Activated T-cell treated with anti-CD3 and anti-CD28 coated beads for 48 hours (primary cell): Measurements from ENCODE around the gene OXSM.

Experiments used
- DNase-seq: peaks from one replicate; pipeline ENCODE4 v3.0.0-alpha.2; 2020; ENCODE audit warnings: low read depth

OXSM gene

DNA sequence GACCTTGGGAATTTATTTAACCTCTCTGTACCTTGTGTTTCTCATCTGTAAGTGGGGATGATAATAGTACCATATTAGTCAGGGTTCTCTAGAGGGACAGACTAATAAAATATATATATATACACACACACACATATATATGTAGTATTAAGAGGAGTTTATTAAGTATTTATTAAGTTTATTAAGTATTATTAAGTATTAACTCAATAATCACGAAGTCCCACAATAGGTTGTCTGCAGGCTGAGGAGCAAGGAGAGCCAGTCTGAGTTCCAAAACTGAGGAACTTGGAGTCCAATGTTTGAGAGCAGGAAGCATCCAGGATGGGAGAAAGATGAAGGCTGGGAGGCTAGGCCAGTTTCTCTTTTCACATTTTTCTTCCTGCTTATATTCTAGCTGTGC, 14.8 kb downstream of the OXSM start:
- DNase-seq = no peak

DNA sequence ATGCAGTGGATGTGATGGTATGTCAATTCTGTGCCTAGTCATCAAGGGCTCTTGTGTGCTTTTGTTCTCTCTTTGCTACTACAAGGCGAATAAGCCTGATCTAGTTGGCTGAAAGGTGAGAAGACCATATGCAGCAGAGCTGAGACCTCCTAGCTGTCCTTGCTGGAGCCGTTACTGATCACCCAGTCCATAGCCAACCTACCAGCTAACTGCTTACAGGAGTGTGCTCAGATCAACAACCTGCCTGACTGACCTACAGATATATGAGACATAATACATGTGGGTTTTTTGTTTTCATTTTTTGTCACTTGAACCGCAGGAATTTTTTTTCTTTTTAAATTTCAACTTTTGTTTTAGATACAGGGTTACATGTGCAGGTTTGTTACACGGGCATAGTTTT, 22.8 kb downstream of the OXSM start:
- no peak for DNase-seq

DNA sequence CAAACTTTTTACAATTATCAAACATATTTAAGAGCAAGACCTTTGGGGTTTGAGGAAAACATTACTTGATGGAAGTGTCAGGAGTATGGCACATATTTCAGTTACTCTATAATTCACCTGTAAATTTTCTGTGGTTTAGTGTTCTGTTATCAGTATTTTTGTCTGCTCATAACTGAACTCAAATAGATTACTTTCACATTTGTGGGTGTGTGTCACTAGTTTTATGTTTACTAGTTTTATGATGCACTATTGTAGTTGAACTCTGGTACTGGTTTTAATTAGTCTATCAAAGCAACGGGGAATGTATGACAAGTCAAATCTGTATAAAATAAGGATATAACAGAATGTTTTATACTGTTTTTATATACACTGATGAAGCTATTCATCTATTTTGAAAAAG, 27.2 kb downstream of the OXSM start:
- DNase-seq = no peak

DNA sequence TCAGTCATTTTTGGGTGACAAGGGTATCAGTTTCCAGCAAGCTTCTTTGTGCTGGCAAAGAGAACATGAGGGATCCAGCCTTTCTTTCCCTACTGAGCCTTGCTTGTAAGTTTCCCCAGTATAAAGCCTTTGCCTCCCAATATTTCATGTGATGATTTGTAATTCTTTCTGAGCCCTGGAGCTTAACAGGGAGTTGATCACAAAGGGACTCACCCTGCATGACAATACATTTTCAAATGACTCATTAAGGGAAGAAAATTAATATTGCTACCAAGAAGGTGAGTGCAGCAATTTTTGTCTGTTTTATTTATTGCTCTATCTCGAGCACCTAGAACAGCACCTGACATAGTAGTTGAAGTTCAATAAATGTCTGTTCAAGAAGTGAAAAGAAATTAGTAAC, 27.7 kb downstream of the OXSM start:
- DNase-seq = no peak

DNA sequence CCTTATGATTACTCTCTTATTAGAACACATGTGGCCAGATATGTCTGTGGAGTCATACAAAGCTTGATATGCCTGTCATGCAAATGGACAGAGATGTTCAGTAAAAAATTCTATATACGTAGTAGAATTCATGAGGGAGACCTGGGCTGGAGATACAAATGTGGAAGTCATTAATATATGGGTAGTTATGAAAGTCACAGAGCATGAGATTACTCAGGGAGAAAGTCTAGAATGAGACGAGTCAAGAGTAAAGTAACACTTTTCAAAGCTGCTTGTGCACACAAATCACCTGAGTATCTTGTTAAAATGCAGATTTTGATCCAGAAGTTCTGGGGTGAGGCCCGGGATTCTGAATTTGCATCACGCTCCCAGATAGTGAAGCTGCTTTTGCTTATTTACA, 28.4 kb downstream of the OXSM start:
- DNase-seq = no peak

DNA sequence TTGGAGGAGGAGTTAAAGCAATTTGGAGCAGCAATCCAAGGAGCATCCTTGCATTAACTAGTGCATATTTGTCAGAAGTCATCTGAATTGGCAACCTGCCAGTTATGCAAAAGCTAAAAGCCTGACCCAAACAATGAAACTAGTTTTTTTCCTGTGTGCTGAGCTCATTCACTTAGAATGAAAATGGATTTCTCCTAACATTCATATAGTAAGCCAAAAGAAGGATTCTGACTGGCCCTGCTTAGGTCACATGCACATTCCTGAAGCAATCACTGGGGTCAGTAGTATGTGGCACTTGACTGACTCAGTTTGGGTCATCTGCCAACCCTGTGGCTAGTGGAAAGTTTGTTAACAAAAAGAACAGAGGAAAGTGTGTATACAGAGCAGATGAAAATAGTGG, 30.5 kb downstream of the OXSM start:
- DNase-seq = no peak

DNA sequence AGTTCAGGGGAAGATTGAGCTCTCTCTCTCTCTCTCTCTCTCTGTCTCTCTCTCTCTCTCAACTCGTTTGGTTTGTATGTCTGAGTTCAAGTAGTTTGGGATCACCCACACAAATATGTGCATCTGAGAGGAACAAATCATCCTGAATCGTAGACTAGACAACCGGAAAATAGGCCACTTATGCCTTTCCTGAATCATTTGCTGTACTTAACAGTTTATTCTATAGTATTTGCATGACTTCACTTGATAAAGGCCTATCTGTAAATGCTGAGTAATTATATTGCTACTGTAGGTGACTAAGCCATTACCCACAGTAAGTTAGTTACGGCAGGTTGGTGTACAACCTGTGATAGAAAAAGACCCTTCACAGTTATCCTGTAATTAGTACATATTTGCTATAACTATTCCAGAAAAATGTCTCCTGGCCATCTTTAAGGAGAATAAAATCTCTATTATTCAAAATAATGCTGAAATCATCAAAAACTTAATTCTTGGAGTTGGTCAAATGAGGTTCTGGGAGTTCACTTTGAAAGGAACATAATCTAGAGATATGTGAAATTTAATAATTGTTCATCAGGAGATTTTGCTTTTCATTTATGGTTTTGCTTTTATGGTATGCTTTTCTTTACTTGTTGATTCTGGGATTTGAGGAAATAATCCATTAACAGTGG, 31.1 kb downstream of the OXSM start:
- no peak for DNase-seq

DNA sequence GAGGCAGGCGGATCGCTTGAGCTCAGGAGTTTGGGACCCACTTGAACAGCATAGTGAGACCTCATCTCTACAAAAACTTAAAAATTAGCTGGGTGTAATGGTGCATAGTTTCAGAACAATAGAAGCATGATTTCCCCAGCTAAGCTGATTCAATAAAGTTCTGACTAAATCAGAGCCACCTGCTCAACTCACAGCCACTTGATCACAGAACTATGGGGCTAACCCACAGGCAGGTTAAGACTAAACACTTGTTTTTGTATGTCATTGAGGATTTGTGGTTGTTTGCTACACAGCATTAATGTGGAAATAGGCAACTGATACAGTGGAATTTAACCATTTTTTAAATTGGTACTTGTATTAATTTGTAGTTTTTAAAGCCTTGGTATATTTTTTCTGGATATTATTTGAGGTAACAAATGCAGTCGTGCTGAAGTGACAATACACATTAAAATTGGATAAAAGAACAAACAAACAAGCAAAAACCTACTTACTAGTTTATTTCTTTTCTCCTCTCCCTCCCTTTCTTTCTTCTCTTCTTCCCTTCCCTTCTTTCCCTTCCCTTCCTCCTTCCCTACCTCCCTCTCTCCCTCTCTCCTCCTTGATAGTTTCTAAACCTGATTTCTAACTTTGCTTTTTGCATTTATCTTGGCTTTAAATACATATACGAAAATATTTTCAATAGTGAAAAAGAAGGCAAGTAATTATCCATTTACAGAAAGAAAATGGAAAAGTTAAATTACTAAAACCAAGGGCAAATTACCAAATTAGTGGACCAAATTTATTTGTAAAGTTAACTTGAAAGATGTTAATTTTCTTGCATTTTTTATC, 32.1 kb downstream of the OXSM start:
- no peak for DNase-seq

DNA sequence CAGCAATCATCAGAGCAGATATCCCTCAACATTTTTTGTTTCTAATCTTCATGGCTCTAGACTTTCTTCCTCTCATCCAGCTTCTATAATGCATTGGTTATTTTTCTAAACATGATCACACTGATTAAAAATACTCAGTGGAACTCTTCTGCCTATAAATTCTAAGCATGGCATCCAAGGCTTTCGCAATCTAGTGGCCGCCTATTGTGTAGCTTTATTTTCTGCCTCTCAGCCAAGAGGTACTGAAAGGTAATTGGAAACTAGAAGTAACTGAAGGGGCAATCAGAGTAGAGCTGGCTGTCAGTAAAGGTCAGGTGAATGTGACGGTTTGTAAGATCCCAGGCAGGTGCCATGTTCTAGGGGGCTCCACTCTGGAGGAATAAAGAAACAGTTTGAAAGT, 33.4 kb downstream of the OXSM start:
- DNase-seq = no peak

DNA sequence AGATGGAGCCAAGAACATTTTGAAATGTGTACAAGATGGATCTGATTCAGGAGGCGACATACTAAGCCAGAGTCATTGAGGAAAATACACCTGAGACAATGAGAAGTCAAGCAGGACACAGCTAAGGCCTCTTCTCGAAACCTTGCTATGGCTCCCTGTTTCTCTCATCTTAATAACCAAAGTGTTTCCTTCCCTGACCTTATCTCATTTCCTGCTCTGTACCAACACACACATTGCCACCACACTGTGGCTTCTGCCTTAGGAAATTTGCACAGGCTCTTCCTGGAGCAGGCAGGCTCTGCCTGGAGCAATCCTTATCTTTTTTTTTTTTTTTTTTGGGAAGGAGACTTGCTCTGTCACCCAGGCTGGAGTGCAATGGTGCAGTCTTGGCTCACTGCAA, 36.6 kb downstream of the OXSM start:
- DNase-seq = no peak

DNA sequence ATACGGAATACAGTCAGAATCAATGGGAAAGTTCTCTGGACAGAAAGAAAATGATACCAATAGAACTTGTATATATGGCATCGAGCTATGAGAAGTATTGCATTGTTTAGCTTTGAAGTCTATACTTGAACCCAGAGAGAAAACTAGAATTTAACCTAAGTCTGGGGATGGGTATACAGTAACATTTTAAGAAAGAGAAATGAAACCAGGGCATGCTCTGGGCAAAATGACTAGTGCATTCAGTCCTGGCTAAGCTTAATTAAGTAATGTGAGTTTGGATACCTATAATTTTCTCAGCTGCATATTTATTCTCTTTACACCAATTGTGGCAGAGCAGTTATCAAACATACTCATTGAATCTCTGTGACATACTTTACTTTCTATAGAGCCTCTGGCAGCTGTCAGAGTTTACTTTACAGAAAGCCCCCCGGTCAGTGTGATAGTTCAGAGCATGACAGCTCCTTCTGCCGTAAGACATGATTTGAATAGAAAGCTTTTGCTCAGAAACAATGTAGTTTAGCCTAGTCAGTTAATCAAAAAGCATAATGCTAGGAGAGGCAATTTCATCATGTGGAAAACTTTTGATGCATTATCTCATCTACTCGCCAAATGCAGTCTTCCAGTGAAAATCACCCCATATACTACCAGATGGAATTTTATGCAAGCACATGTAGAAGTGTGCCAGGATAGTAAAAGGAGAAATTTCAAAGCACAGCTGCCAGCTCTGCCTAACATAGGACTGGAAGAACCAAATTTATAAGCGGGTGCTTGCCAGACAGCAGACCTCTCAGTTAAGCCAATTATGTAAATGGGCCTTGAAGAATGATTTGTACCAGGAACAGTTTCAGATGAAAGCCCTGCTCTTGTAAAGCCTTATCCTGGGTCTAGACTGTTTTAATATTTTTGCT, 40.7 kb downstream of the OXSM start:
- DNase-seq = no peak

DNA sequence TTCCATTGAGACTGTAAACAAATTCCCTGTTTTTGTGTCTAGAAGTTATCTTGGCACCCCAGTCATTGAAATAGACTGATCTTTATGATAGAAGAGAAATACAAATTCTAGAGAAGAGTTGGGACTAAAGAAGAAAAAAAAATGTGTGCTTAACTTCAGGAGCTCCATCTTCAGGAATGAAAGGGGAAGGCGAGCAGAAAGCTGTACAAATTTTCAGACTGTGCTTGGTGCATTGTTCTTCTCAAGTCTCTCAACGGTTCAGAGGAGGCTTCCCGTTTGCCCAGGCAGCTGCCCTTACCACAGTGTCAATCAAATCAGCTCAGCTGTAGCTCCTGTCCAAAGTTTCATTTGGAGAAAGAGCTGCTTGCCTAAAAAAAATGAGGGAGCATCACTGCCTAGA, 41.7 kb downstream of the OXSM start:
- DNase-seq = no peak

DNA sequence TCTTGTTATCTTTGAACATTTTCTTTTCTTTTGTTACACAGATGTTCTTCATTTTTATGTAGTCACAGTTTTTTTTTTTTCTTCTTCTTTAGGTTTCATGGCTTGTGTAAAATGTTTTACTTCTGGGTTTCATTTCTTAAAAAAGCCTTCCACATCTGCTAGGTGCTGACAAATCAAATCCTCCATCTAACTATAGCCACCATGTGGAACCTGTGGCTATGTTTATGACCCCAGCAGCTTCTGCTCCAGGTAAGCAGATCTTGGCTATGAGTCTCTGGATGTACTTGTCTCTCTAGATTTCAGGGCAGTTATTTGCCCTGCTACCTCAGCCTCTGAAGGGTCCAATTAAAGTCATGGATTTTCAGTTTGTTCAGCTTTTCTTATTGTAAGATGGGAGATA, 44.5 kb downstream of the OXSM start:
- no peak for DNase-seq

DNA sequence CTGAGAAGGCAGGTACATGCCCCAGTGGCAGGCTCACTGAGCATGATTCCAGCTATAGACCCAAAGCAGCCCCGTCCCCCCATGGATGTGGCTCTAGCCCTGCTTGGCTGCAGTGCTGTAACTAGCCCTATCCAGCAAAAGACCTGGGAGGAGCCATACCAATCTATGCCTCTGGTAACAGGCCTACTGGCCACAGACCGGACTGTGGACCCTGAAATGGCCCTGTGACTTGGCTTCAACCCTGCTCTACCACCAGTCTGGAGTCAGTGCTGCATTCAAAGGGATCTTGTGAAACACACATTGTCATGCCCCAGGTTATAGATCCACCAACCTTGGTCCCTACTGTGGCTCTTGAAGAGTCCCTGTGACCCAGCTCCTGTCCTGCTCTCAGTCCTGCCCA, 46.7 kb downstream of the OXSM start:
- no peak for DNase-seq

DNA sequence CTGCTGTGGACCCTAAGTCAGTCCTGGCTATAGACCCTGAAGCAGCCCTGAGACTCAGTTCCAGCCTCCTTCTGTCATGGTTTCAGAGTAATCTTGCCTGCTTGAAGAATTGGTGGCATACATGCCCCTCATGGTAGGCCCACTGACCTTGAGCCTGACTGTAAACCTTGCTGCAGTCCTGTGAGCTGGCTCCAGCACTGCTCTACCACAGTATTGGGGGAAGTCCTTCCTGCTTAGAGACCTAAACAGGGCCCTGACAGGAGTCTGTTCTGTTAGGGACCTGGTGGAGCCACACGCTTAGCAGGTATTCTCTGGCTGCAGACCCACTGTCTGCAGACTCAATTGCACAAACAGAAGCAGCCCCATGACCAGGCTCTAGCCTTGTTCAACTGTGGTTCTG, 47.1 kb downstream of the OXSM start:
- no peak for DNase-seq

DNA sequence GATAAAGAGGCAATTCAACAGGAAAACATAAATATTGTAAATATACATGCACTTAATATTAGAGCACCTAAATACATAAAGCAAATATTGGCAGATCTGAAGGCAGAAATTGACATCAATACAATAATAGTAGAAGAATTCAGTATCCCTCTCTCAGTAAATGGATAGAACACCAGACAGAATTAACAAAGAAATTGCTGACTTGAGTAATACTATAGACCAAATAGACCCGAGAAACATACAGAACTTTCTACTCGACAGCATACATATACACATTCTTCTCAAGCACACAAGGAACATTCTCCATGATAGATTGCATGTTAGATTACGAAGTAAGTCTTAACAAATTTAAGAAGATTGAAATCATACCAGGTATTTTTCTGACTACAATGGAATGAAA, 50.2 kb downstream of the OXSM start:
- DNase-seq = no peak

DNA sequence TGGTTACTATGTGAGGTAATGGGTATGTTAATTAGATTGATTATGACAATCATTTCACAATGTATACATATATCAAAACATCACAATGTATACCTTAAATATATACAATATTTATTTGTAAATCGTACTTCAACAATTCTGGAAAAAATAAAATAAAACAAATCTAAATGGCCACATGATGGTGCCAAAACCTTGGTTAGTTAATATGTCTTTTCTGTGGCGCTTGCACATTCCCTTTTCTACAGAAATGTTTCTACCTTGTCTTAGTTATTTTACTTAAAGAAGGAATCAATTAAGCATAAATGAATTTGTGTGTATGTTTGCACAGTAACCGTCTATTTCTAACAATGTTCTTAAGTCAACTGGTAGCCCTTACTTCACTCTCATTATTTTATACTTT, 53.4 kb downstream of the OXSM start:
- no peak for DNase-seq
